ENCODE results near the gene CPE. TPM values are rescaled to one million over a fixed set of nuclear protein-coding genes. Genes with fewer than 3 reads are reported as not detected.

Gene CPE
- total and polyA plus RNA-seq, 2 donors = 52.3 to 94.5 TPM

- H3K36me3 ChIP-seq (ENCODE audit: control insufficient read depth in 2 of 2, insufficient read depth in 2 of 2, low read length in 1 of 2) = no peaks in the 10 kb centered on the region
- no peak for DNase-seq (ENCODE audit: low read depth in 6 of 9, low spot score in 9 of 9)
- H3K27me3 ChIP-seq (ENCODE audit: control insufficient read depth in 2 of 2, insufficient read depth in 1 of 2, low read length in 1 of 2) = peaks cover 0 to 24% of the 10 kb centered on the region in 2 donors
- no peaks in the 10 kb centered on the region for H3K9me3 ChIP-seq (ENCODE audit: control insufficient read depth in 2 of 2, insufficient read depth in 1 of 2, low read length in 1 of 2)
- no peak overlapping the region for H3K27ac ChIP-seq (ENCODE audit: low read depth in 1 of 2, low read length in 1 of 2)
- 98% methylated on average over 1 of the region's 1 CpG for WGBS
- no peaks in the 10 kb centered on the region for H3K4me1 ChIP-seq (ENCODE audit: control insufficient read depth in 2 of 2, insufficient read depth in 2 of 2, low read length in 2 of 2)
- no peak overlapping the region for H3K4me3 ChIP-seq (ENCODE audit: low read length in 2 of 2)
Measured at GRCh38 chr4:165386328-165386727, 7.5 kb downstream of the CPE start.

- Histone ChIP-seq H3K27me3 (ENCODE audit: control insufficient read depth in 2 of 2, insufficient read depth in 1 of 2, low read length in 1 of 2) (peaks cover 0 to 11% of the 10 kb centered on the region in 2 donors), H3K9me3 (ENCODE audit: control insufficient read depth in 2 of 2, insufficient read depth in 1 of 2, low read length in 1 of 2) (no peaks in the 10 kb centered on the region), H3K27ac (ENCODE audit: low read depth in 1 of 2, low read length in 1 of 2) (no peak overlapping the region), H3K4me3 (ENCODE audit: low read length in 2 of 2) (no peak overlapping the region), H3K36me3 (ENCODE audit: control insufficient read depth in 2 of 2, insufficient read depth in 2 of 2, low read length in 1 of 2) (no peaks in the 10 kb centered on the region), H3K4me1 (ENCODE audit: control insufficient read depth in 2 of 2, insufficient read depth in 2 of 2, low read length in 2 of 2) (no peaks in the 10 kb centered on the region)
- DNase-seq (ENCODE audit: low read depth in 6 of 9, low spot score in 9 of 9) = no peak
Measured at GRCh38 chr4:165388756-165389155, 9.9 kb downstream of the CPE start.

GRCh38 chr4:165393051-165393450, 14.2 kb downstream of the CPE start:
- Histone ChIP-seq H3K4me3 (ENCODE audit: low read length in 2 of 2) (no peak overlapping the region), H3K9me3 (ENCODE audit: control insufficient read depth in 2 of 2, insufficient read depth in 1 of 2, low read length in 1 of 2) (no peaks in the 10 kb centered on the region), H3K4me1 (ENCODE audit: control insufficient read depth in 2 of 2, insufficient read depth in 2 of 2, low read length in 2 of 2) (no peaks in the 10 kb centered on the region), H3K27ac (ENCODE audit: low read depth in 1 of 2, low read length in 1 of 2) (no peak overlapping the region), H3K36me3 (ENCODE audit: control insufficient read depth in 2 of 2, insufficient read depth in 2 of 2, low read length in 1 of 2) (no peaks in the 10 kb centered on the region), H3K27me3 (ENCODE audit: control insufficient read depth in 2 of 2, insufficient read depth in 1 of 2, low read length in 1 of 2) (peaks cover 0 to 2% of the 10 kb centered on the region in 2 donors)
- DNase-seq (ENCODE audit: low read depth in 6 of 9, low spot score in 9 of 9) = no peak

- H3K27me3 ChIP-seq (ENCODE audit: control insufficient read depth in 2 of 2, insufficient read depth in 1 of 2, low read length in 1 of 2) = peaks cover 0 to 2% of the 10 kb centered on the region in 2 donors
- WGBS = 75% methylated on average over 2 of the region's 2 CpGs
- no peak overlapping the region for H3K27ac ChIP-seq (ENCODE audit: low read depth in 1 of 2, low read length in 1 of 2)
- no peak for DNase-seq (ENCODE audit: low read depth in 6 of 9, low spot score in 9 of 9)
- no peaks in the 10 kb centered on the region for H3K36me3 ChIP-seq (ENCODE audit: control insufficient read depth in 2 of 2, insufficient read depth in 2 of 2, low read length in 1 of 2)
- H3K4me1 ChIP-seq (ENCODE audit: control insufficient read depth in 2 of 2, insufficient read depth in 2 of 2, low read length in 2 of 2) = no peaks in the 10 kb centered on the region
- H3K4me3 ChIP-seq (ENCODE audit: low read length in 2 of 2) = no peak overlapping the region
- no peaks in the 10 kb centered on the region for H3K9me3 ChIP-seq (ENCODE audit: control insufficient read depth in 2 of 2, insufficient read depth in 1 of 2, low read length in 1 of 2)
Measured at GRCh38 chr4:165393704-165394103, 14.9 kb downstream of the CPE start.

- Histone ChIP-seq H3K27ac (ENCODE audit: low read depth in 1 of 2, low read length in 1 of 2) (no peak overlapping the region), H3K9me3 (ENCODE audit: control insufficient read depth in 2 of 2, insufficient read depth in 1 of 2, low read length in 1 of 2) (no peaks in the 10 kb centered on the region), H3K4me3 (ENCODE audit: low read length in 2 of 2) (no peak overlapping the region), H3K4me1 (ENCODE audit: control insufficient read depth in 2 of 2, insufficient read depth in 2 of 2, low read length in 2 of 2) (no peaks in the 10 kb centered on the region), H3K27me3 (ENCODE audit: control insufficient read depth in 2 of 2, insufficient read depth in 1 of 2, low read length in 1 of 2) (peaks cover 0 to 2% of the 10 kb centered on the region in 2 donors), H3K36me3 (ENCODE audit: control insufficient read depth in 2 of 2, insufficient read depth in 2 of 2, low read length in 1 of 2) (no peaks in the 10 kb centered on the region)
- no peak for DNase-seq (ENCODE audit: low read depth in 6 of 9, low spot score in 9 of 9)
- 88% methylated on average over 5 of the region's 5 CpGs for WGBS
Measured at GRCh38 chr4:165394275-165394674, 15.5 kb downstream of the CPE start.

- no peaks in the 10 kb centered on the region for H3K4me1 ChIP-seq (ENCODE audit: control insufficient read depth in 2 of 2, insufficient read depth in 2 of 2, low read length in 2 of 2)
- H3K36me3 ChIP-seq (ENCODE audit: control insufficient read depth in 2 of 2, insufficient read depth in 2 of 2, low read length in 1 of 2) = no peaks in the 10 kb centered on the region
- H3K27ac ChIP-seq (ENCODE audit: low read depth in 1 of 2, low read length in 1 of 2) = no peak overlapping the region
- H3K27me3 ChIP-seq (ENCODE audit: control insufficient read depth in 2 of 2, insufficient read depth in 1 of 2, low read length in 1 of 2) = peaks cover 0 to 2% of the 10 kb centered on the region in 2 donors
- no peak overlapping the region for H3K4me3 ChIP-seq (ENCODE audit: low read length in 2 of 2)
- WGBS = 30% methylated on average over 1 of the region's 1 CpG
- peak in 1 of 9 donors; percentile 10 for DNase-seq (ENCODE audit: low read depth in 6 of 9, low spot score in 9 of 9)
- no peaks in the 10 kb centered on the region for H3K9me3 ChIP-seq (ENCODE audit: control insufficient read depth in 2 of 2, insufficient read depth in 1 of 2, low read length in 1 of 2)
Measured at GRCh38 chr4:165398570-165398969, 19.8 kb downstream of the CPE start.

GRCh38 chr4:165402375-165402774, 23.6 kb downstream of the CPE start:
- WGBS = 97% methylated on average over 9 of the region's 9 CpGs
- DNase-seq (ENCODE audit: low read depth in 6 of 9, low spot score in 9 of 9) = no peak
- Histone ChIP-seq H3K27ac (ENCODE audit: low read depth in 1 of 2, low read length in 1 of 2) (no peak overlapping the region), H3K36me3 (ENCODE audit: control insufficient read depth in 2 of 2, insufficient read depth in 2 of 2, low read length in 1 of 2) (no peaks in the 10 kb centered on the region), H3K4me3 (ENCODE audit: low read length in 2 of 2) (no peak overlapping the region), H3K27me3 (ENCODE audit: control insufficient read depth in 2 of 2, insufficient read depth in 1 of 2, low read length in 1 of 2) (no peaks in the 10 kb centered on the region), H3K4me1 (ENCODE audit: control insufficient read depth in 2 of 2, insufficient read depth in 2 of 2, low read length in 2 of 2) (no peaks in the 10 kb centered on the region), H3K9me3 (ENCODE audit: control insufficient read depth in 2 of 2, insufficient read depth in 1 of 2, low read length in 1 of 2) (no peaks in the 10 kb centered on the region)

- WGBS = 88% methylated on average over 2 of the region's 2 CpGs
- Histone ChIP-seq H3K27me3 (ENCODE audit: control insufficient read depth in 2 of 2, insufficient read depth in 1 of 2, low read length in 1 of 2) (no peaks in the 10 kb centered on the region), H3K4me3 (ENCODE audit: low read length in 2 of 2) (no peak overlapping the region), H3K9me3 (ENCODE audit: control insufficient read depth in 2 of 2, insufficient read depth in 1 of 2, low read length in 1 of 2) (no peaks in the 10 kb centered on the region), H3K27ac (ENCODE audit: low read depth in 1 of 2, low read length in 1 of 2) (no peak overlapping the region), H3K4me1 (ENCODE audit: control insufficient read depth in 2 of 2, insufficient read depth in 2 of 2, low read length in 2 of 2) (no peaks in the 10 kb centered on the region), H3K36me3 (ENCODE audit: control insufficient read depth in 2 of 2, insufficient read depth in 2 of 2, low read length in 1 of 2) (no peaks in the 10 kb centered on the region)
- DNase-seq (ENCODE audit: low read depth in 6 of 9, low spot score in 9 of 9) = no peak
Measured at GRCh38 chr4:165403048-165403447, 24.2 kb downstream of the CPE start.

- 98% methylated on average over 4 of the region's 4 CpGs for WGBS
Measured at GRCh38 chr4:165403637-165404036, 24.8 kb downstream of the CPE start.

GRCh38 chr4:165404080-165404479, 25.3 kb downstream of the CPE start:
- Histone ChIP-seq H3K4me3 (ENCODE audit: low read length in 2 of 2) (no peak overlapping the region), H3K4me1 (ENCODE audit: control insufficient read depth in 2 of 2, insufficient read depth in 2 of 2, low read length in 2 of 2) (no peaks in the 10 kb centered on the region), H3K27me3 (ENCODE audit: control insufficient read depth in 2 of 2, insufficient read depth in 1 of 2, low read length in 1 of 2) (no peaks in the 10 kb centered on the region), H3K27ac (ENCODE audit: low read depth in 1 of 2, low read length in 1 of 2) (no peak overlapping the region), H3K9me3 (ENCODE audit: control insufficient read depth in 2 of 2, insufficient read depth in 1 of 2, low read length in 1 of 2) (no peaks in the 10 kb centered on the region), H3K36me3 (ENCODE audit: control insufficient read depth in 2 of 2, insufficient read depth in 2 of 2, low read length in 1 of 2) (no peaks in the 10 kb centered on the region)
- 97% methylated on average over 8 of the region's 8 CpGs for WGBS
- DNase-seq (ENCODE audit: low read depth in 6 of 9, low spot score in 9 of 9) = no peak

More at GRCh38 chr4:165403637-165404036, 24.8 kb downstream of the CPE start:
- H3K27ac ChIP-seq (ENCODE audit: low read depth in 1 of 2, low read length in 1 of 2) = no peak overlapping the region
- no peaks in the 10 kb centered on the region for H3K9me3 ChIP-seq (ENCODE audit: control insufficient read depth in 2 of 2, insufficient read depth in 1 of 2, low read length in 1 of 2)
- no peak for DNase-seq (ENCODE audit: low read depth in 6 of 9, low spot score in 9 of 9)
- no peak overlapping the region for H3K4me3 ChIP-seq (ENCODE audit: low read length in 2 of 2)
- no peaks in the 10 kb centered on the region for H3K27me3 ChIP-seq (ENCODE audit: control insufficient read depth in 2 of 2, insufficient read depth in 1 of 2, low read length in 1 of 2)
- H3K4me1 ChIP-seq (ENCODE audit: control insufficient read depth in 2 of 2, insufficient read depth in 2 of 2, low read length in 2 of 2) = no peaks in the 10 kb centered on the region
- no peaks in the 10 kb centered on the region for H3K36me3 ChIP-seq (ENCODE audit: control insufficient read depth in 2 of 2, insufficient read depth in 2 of 2, low read length in 1 of 2)
